ENCODE measurements around the gene FTSJ3. TPM values are rescaled to one million over a fixed set of nuclear protein-coding genes. Genes with fewer than 3 reads are reported as not detected.

FTSJ3 gene
- total RNA-seq, 5 donors from 2014 or later (not counting 1 experiment from before 2014, with no cell fraction given), result 39.4 to 64.9 (median 53.3) TPM

DNA sequence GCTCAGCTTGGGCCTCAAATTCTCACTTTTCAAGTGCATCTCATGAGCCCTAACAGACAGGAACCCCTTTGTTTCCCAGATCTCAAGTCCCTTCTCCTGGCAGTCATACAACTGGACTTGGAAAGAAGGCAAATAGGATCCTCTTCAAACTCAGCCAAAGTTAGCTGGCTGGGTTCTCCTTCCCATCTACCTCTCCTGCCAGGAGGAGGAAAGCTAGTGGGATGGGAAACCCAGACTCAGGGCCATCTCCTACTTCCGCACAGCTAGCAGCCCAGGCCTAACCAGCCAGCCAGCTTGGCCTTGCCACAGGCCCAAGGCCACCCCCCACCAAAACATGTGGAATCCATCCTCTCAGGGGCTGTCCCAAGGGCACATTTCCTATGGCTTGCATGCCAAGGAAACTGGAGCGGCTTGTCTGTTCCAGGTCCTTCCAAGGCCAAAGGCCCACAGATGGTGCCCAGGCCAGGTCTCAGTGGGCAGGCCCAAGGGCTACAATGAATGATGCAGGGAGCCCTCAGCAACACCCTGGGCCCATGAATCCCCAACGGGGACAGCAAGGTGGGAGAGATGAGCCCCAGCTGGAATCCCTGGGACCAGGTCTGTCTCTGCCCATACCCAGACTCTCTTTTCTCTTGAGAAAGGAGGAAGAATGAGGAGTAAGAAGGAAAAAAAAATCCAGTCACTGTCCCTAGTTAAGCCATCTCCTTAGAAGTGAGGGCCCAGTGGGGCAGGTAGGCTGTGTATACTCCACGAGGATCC is 13.3 kb upstream of the FTSJ3 start:
- 63% methylated on average over 3 of the region's 4 CpGs for WGBS (ENCODE audit: insufficient coverage)
- CTCF ChIA-PET, result interaction anchor here (0.7 to 1.0 kb wide), 4 partner anchors 8 to 243 kb away, joined by 3 to 4 read pairs (median 3); no protein-coding TSS in a partner anchor
- peaks cover 30 to 64% of the 10 kb centered on the region in 2 experiments for H3K4me1 ChIP-seq (ENCODE audit: control insufficient read depth in 1 of 2, extremely low read depth in 1 of 2, insufficient read depth in 2 of 2, low read length in 2 of 2)

GRCh38 chr17:63838631-63839171 is 11.2 kb upstream of the FTSJ3 start:
- ChIA-PET CTCF (interaction anchor here in 1 of 2 donors (0.6 kb wide), 1 partner anchor 123 kb away, joined by 3 read pairs; no protein-coding TSS in a partner anchor), POLR2A (interaction anchor here (0.5 to 0.6 kb wide), 4 partner anchors 11 to 1662 kb away, joined by 3 to 8 read pairs (median 5); partner anchors contain the start of gene FTSJ3 (in 1 of the 2))
- Histone ChIP-seq H3K4me3 (ENCODE audit: control insufficient read depth in 1 of 2, extremely low read depth in 1 of 2, low read length in 1 of 2) (peak overlapping the region; percentile 18 to 29), H3K36me3 (ENCODE audit: control insufficient read depth in 2 of 2, extremely low read depth in 1 of 2, insufficient read depth in 1 of 2, low read length in 1 of 2) (peaks cover 4 to 46% of the 10 kb centered on the region in 2 donors), H3K9me3 (no peaks in the 10 kb centered on the region), H3K4me1 (ENCODE audit: control insufficient read depth in 1 of 2, extremely low read depth in 1 of 2, insufficient read depth in 2 of 2, low read length in 2 of 2) (peaks cover 30 to 76% of the 10 kb centered on the region in 2 experiments), H3K27ac (ENCODE audit: low read length) (peak overlapping the region; percentile 49), H3K27me3 (replicated peaks in 1 of 2; ENCODE audit: control insufficient read depth in 2 of 2, extremely low read depth in 1 of 2, insufficient read depth in 2 of 2, low read length in 1 of 2) (no peaks in the 10 kb centered on the region)
- H3K27me3 Mint-ChIP-seq, result no peaks in the 10 kb centered on the region
- H3K36me3 Mint-ChIP-seq, result peaks cover 21% of the 10 kb centered on the region
- H3K27ac Mint-ChIP-seq, result peak overlapping the region; percentile 78 to 90
- DNase-seq (no peak), ATAC-seq (replicated peaks in 1 of 4) (no peak)
- peak overlapping the region; percentile 47 to 92 (median 50) for H3K4me3 Mint-ChIP-seq
- 73% methylated on average over 4 of the region's 7 CpGs for WGBS (ENCODE audit: insufficient coverage)
- peaks cover 54 to 62% (median 55%) of the 10 kb centered on the region in 3 donors for H3K4me1 Mint-ChIP-seq
- no peaks in the 10 kb centered on the region for H3K9me3 Mint-ChIP-seq

More for the DNA sequence above, 13.3 kb upstream of the FTSJ3 start:
- Mint-ChIP-seq H3K36me3 (peaks cover 7% of the 10 kb centered on the region), H3K4me1 (peaks cover 40 to 56% (median 45%) of the 10 kb centered on the region in 3 donors), H3K27me3 (no peaks in the 10 kb centered on the region), H3K4me3 (peak overlapping the region; percentile 92 to 94 (median 94)), H3K27ac (peak overlapping the region; percentile 92), H3K9me3 (no peaks in the 10 kb centered on the region)
- Histone ChIP-seq H3K27ac (ENCODE audit: low read length) (peak overlapping the region; percentile 55), H3K36me3 (ENCODE audit: control insufficient read depth in 2 of 2, extremely low read depth in 1 of 2, insufficient read depth in 1 of 2, low read length in 1 of 2) (peaks cover 0 to 25% of the 10 kb centered on the region in 2 donors), H3K27me3 (replicated peaks in 1 of 2; ENCODE audit: control insufficient read depth in 2 of 2, extremely low read depth in 1 of 2, insufficient read depth in 2 of 2, low read length in 1 of 2) (no peaks in the 10 kb centered on the region), H3K4me3 (ENCODE audit: control insufficient read depth in 1 of 2, extremely low read depth in 1 of 2, low read length in 1 of 2) (peak overlapping the region; percentile 93 to 94), H3K9me3 (no peaks in the 10 kb centered on the region)
- POLR2A ChIA-PET, result interaction anchor here (0.6 kb wide), 2 partner anchors 22 to 64 kb away, joined by 3 read pairs; no protein-coding TSS in a partner anchor
- no peak for DNase-seq
- ATAC-seq (replicated peaks in 1 of 4), result no peak

GRCh38 chr17:63837962-63838600 is 10.6 kb upstream of the FTSJ3 start:
- Mint-ChIP-seq H3K4me1 (peaks cover 51 to 61% (median 52%) of the 10 kb centered on the region in 3 donors), H3K27ac (peak overlapping the region; percentile 70 to 82), H3K27me3 (no peaks in the 10 kb centered on the region), H3K4me3 (peak overlapping the region in 1 of 3 donors; percentile 92), H3K36me3 (peaks cover 26% of the 10 kb centered on the region), H3K9me3 (no peaks in the 10 kb centered on the region)
- Histone ChIP-seq H3K4me3 (ENCODE audit: control insufficient read depth in 1 of 2, extremely low read depth in 1 of 2, low read length in 1 of 2) (no peak overlapping the region), H3K27ac (ENCODE audit: low read length) (peak overlapping the region; percentile 49), H3K4me1 (ENCODE audit: control insufficient read depth in 1 of 2, extremely low read depth in 1 of 2, insufficient read depth in 2 of 2, low read length in 2 of 2) (peaks cover 28 to 70% of the 10 kb centered on the region in 2 experiments), H3K36me3 (ENCODE audit: control insufficient read depth in 2 of 2, extremely low read depth in 1 of 2, insufficient read depth in 1 of 2, low read length in 1 of 2) (peaks cover 4 to 52% of the 10 kb centered on the region in 2 donors), H3K9me3 (no peaks in the 10 kb centered on the region), H3K27me3 (replicated peaks in 1 of 2; ENCODE audit: control insufficient read depth in 2 of 2, extremely low read depth in 1 of 2, insufficient read depth in 2 of 2, low read length in 1 of 2) (no peaks in the 10 kb centered on the region)
- ATAC-seq (replicated peaks in 1 of 4) (no peak), DNase-seq (no peak)
- WGBS (ENCODE audit: insufficient coverage), result 88% methylated on average over 3 of the region's 5 CpGs
- CTCF ChIA-PET, result no interaction called here
- POLR2A ChIA-PET, result no interaction called here

- DNase-seq (no peak), ATAC-seq (replicated peaks in 1 of 4) (no peak)
- H3K27ac Mint-ChIP-seq, result no peak overlapping the region
- H3K36me3 Mint-ChIP-seq, result peaks cover 26% of the 10 kb centered on the region
- peaks cover 52 to 62% (median 52%) of the 10 kb centered on the region in 3 donors for H3K4me1 Mint-ChIP-seq
- ChIA-PET POLR2A (no interaction called here), CTCF (no interaction called here)
- no peaks in the 10 kb centered on the region for H3K27me3 Mint-ChIP-seq
- no peaks in the 10 kb centered on the region for H3K9me3 ChIP-seq
- H3K4me3 ChIP-seq (ENCODE audit: control insufficient read depth in 1 of 2, extremely low read depth in 1 of 2, low read length in 1 of 2), result no peak overlapping the region
- no peaks in the 10 kb centered on the region for H3K9me3 Mint-ChIP-seq
- H3K4me3 Mint-ChIP-seq, result no peak overlapping the region
- WGBS (ENCODE audit: insufficient coverage), result 98% methylated on average over 9 of the region's 12 CpGs
- no peak overlapping the region for H3K27ac ChIP-seq (ENCODE audit: low read length)
- peaks cover 4 to 58% of the 10 kb centered on the region in 2 donors for H3K36me3 ChIP-seq (ENCODE audit: control insufficient read depth in 2 of 2, extremely low read depth in 1 of 2, insufficient read depth in 1 of 2, low read length in 1 of 2)
- no peaks in the 10 kb centered on the region for H3K27me3 ChIP-seq (replicated peaks in 1 of 2; ENCODE audit: control insufficient read depth in 2 of 2, extremely low read depth in 1 of 2, insufficient read depth in 2 of 2, low read length in 1 of 2)
- H3K4me1 ChIP-seq (ENCODE audit: control insufficient read depth in 1 of 2, extremely low read depth in 1 of 2, insufficient read depth in 2 of 2, low read length in 2 of 2), result peaks cover 28 to 72% of the 10 kb centered on the region in 2 experiments
Observed at GRCh38 chr17:63837480-63837879, 10.0 kb upstream of the FTSJ3 start.

- no peak for ATAC-seq (replicated peaks in 1 of 4)
- ChIA-PET POLR2A (no interaction called here), CTCF (no interaction called here)
- no peaks in the 10 kb centered on the region for H3K27me3 Mint-ChIP-seq
- peaks cover 57 to 68% (median 58%) of the 10 kb centered on the region in 3 donors for H3K4me1 Mint-ChIP-seq
- Histone ChIP-seq H3K36me3 (ENCODE audit: control insufficient read depth in 2 of 2, extremely low read depth in 1 of 2, insufficient read depth in 1 of 2, low read length in 1 of 2) (peaks cover 8 to 65% of the 10 kb centered on the region in 2 donors), H3K4me1 (ENCODE audit: control insufficient read depth in 1 of 2, extremely low read depth in 1 of 2, insufficient read depth in 2 of 2, low read length in 2 of 2) (peaks cover 31 to 75% of the 10 kb centered on the region in 2 experiments), H3K4me3 (ENCODE audit: control insufficient read depth in 1 of 2, extremely low read depth in 1 of 2, low read length in 1 of 2) (no peak overlapping the region), H3K27ac (ENCODE audit: low read length) (no peak overlapping the region), H3K9me3 (no peaks in the 10 kb centered on the region), H3K27me3 (replicated peaks in 1 of 2; ENCODE audit: control insufficient read depth in 2 of 2, extremely low read depth in 1 of 2, insufficient read depth in 2 of 2, low read length in 1 of 2) (no peaks in the 10 kb centered on the region)
- no peak for DNase-seq
- H3K27ac Mint-ChIP-seq, result peak overlapping the region; percentile 52
- H3K9me3 Mint-ChIP-seq, result no peaks in the 10 kb centered on the region
- peaks cover 32% of the 10 kb centered on the region for H3K36me3 Mint-ChIP-seq
- H3K4me3 Mint-ChIP-seq, result no peak overlapping the region
- 100% methylated on average over 7 of the region's 7 CpGs for WGBS (ENCODE audit: insufficient coverage)
Observed at GRCh38 chr17:63836811-63837210, 9.3 kb upstream of the FTSJ3 start.

- DNase-seq (no peak), ATAC-seq (replicated peaks in 1 of 4) (no peak)
- 98% methylated on average over 6 of the region's 9 CpGs for WGBS (ENCODE audit: insufficient coverage)
- peak overlapping the region; percentile 34 for H3K27ac ChIP-seq (ENCODE audit: low read length)
- Mint-ChIP-seq H3K27me3 (no peaks in the 10 kb centered on the region), H3K4me3 (peak overlapping the region in 1 of 3 donors; percentile 24), H3K27ac (peak overlapping the region; percentile 80 to 82), H3K4me1 (peaks cover 57 to 69% (median 61%) of the 10 kb centered on the region in 3 donors), H3K9me3 (no peaks in the 10 kb centered on the region), H3K36me3 (peaks cover 46% of the 10 kb centered on the region)
- peaks cover 26 to 75% of the 10 kb centered on the region in 2 experiments for H3K4me1 ChIP-seq (ENCODE audit: control insufficient read depth in 1 of 2, extremely low read depth in 1 of 2, insufficient read depth in 2 of 2, low read length in 2 of 2)
- CTCF ChIA-PET, result interaction anchor here (0.7 to 1.2 kb wide), 5 partner anchors 11 to 144 kb away, joined by 3 to 5 read pairs (median 3); partner anchors contain the start of genes CCDC47 (in 1 of the 2) and DDX42 (in 1 of the 2)
- POLR2A ChIA-PET, result interaction anchor here in 1 of 2 donors (0.5 kb wide), 1 partner anchor 8 kb away, joined by 8 read pairs; no protein-coding TSS in a partner anchor
- no peak overlapping the region for H3K4me3 ChIP-seq (ENCODE audit: control insufficient read depth in 1 of 2, extremely low read depth in 1 of 2, low read length in 1 of 2)
- peaks cover 11 to 80% of the 10 kb centered on the region in 2 donors for H3K36me3 ChIP-seq (ENCODE audit: control insufficient read depth in 2 of 2, extremely low read depth in 1 of 2, insufficient read depth in 1 of 2, low read length in 1 of 2)
- H3K27me3 ChIP-seq (replicated peaks in 1 of 2; ENCODE audit: control insufficient read depth in 2 of 2, extremely low read depth in 1 of 2, insufficient read depth in 2 of 2, low read length in 1 of 2), result no peaks in the 10 kb centered on the region
- no peaks in the 10 kb centered on the region for H3K9me3 ChIP-seq
Observed at GRCh38 chr17:63835167-63835720, 7.8 kb upstream of the FTSJ3 start.
